ENCODE data around the gene JAKMIP1. TPM values are rescaled to one million over a fixed set of nuclear protein-coding genes. Genes with fewer than 3 reads are reported as not detected.
"Not testable (repeated sequence)": the region's sequence is repeated elsewhere in the genome, so short reads cannot be mapped to it uniquely, and the experiment has no call there.

The JAKMIP1 gene
- total RNA-seq, 1 experiment from 2014 or later = not detected

- no peak for DNase-seq (ENCODE audit: low read depth)
Measured at GRCh38 chr4:6148506-6149205, 51.7 kb downstream of the JAKMIP1 start.

GRCh38 chr4:6147441-6147840, 52.9 kb downstream of the JAKMIP1 start:
- DNase-seq (ENCODE audit: low read depth) = no peak

GRCh38 chr4:6143603-6144181, 56.7 kb downstream of the JAKMIP1 start:
- no peak for DNase-seq (ENCODE audit: low read depth)

DNA sequence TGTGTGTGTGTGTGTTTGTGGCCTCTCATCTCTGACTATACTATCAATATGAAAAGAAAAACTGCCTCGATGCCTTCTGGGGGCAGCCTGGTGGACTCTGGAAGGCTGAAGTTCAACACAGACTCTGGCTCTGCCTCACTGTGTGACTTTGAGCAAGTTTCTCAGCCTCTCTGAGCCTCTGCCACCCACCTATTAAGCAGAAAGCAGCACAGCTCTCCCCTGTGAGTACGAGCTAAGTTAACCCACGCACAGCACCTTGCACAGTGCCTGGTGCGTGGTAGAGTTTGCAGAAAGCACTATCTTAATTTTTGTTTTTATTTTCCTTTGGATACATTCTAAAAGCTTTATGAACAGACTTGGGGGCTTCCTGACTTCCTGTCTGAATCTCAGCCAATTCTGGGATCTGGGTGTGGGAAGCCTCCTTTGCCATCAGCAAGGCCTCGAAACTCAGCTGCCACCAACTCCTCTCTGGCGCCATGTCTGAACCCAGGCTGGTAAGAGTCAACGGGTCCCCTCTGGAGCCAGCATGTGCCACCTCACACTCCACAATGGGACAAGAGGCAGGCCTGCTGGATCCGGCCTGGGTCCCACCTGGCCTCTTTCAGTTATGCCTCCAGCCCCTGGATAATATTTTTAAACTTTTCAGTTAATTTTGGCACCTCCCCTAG, 57.3 kb downstream of the JAKMIP1 start:
- no peak for DNase-seq (ENCODE audit: low read depth)

- no peak for DNase-seq (ENCODE audit: low read depth)
Measured at GRCh38 chr4:6142511-6142910, 57.8 kb downstream of the JAKMIP1 start.

DNA sequence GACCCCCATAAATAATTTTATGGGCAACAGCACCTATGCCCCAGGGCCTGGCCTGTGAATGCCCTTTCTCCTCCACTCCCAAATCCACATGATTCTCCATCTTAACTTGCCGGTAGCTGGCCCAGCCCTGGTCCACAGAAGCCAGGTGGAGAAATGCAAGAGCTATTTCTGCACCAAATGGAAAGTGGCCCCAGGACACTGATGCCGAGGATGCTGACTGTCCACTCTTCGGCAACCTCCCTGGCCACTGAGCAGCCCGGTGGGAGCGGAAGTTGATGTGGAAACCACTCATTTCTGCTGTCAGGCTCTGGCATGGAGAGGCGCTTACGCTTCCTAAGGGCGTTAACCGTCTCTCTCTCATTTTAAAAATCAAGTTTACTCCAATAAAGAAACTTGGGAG, 58.8 kb downstream of the JAKMIP1 start:
- DNase-seq (ENCODE audit: low read depth) = no peak

GRCh38 chr4:6141021-6141420, 59.3 kb downstream of the JAKMIP1 start:
- DNase-seq (ENCODE audit: low read depth) = not testable (repeated sequence)

GRCh38 chr4:6137747-6138135, 62.6 kb downstream of the JAKMIP1 start:
- no peak for DNase-seq (ENCODE audit: low read depth)

GRCh38 chr4:6137027-6137746, 63.2 kb downstream of the JAKMIP1 start:
- no peak for DNase-seq (ENCODE audit: low read depth)

DNA sequence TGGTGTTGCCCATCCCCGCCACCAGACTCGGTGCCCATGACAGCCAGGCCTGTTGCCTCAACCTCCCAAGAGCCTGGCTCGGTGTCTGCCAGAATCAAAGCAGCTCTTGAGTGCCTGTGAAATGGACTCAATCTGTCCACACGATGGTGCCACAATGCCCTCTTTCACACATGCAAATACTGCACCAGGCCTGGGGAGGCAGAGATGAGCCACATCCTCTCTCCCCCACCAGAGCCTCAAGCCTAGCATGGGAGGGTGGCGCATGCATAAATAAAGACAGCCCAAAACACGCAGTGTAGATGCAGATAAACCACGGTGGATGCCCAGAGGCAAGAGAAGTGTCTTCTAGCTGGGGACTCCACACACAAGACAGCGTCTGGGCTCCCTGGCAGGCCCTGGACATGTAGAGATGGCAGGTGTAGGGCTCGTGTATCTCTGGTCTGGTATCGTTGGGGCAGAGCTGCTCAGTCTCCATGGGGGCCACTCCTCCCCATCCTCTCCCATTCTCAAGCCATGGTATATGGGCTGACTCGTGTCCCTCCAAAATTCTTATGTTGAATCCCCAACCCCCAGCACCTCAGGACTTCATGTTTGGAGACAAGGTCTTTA, 65.6 kb downstream of the JAKMIP1 start:
- DNase-seq (ENCODE audit: low read depth) = peak; percentile 2

GRCh38 chr4:6132716-6133115, 67.6 kb downstream of the JAKMIP1 start:
- DNase-seq (ENCODE audit: low read depth) = no peak

DNA sequence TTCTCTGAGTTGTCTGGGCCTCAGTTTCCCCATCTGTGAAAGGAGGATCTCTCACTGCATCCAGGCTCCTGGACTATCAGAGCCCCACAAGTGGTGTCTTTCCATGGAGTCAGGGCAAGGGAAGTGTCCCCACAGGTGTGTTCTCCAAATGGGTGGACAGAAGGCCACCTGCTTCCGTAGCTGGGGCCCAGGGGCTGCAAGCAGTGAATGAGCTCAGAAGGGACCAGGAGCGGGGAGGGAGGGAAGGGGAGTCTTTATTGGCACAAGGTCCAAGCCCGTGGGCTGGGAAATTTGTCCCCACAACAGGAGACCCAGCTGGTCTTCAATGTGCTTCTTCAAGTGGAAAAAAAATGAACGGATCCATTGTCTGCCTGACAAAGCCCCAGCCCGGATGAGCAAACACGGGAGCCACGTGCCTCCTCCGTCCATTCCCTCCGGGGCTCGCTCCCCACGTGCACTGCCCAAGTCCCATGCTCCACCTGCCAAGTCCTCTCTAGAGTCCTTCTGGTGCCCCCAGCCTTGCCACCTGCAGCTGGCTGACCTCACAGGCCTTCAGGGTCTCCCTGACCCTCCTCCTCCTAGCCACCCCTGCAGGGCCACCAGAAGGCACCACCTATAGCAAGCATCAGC, 72.0 kb downstream of the JAKMIP1 start:
- no peak for DNase-seq (ENCODE audit: low read depth)

GRCh38 chr4:6126971-6127745, 73.2 kb downstream of the JAKMIP1 start:
- DNase-seq (ENCODE audit: low read depth) = no peak

GRCh38 chr4:6125103-6125651, 75.2 kb downstream of the JAKMIP1 start:
- no peak for DNase-seq (ENCODE audit: low read depth)

GRCh38 chr4:6124386-6125102, 75.8 kb downstream of the JAKMIP1 start:
- no peak for DNase-seq (ENCODE audit: low read depth)

- DNase-seq (ENCODE audit: low read depth) = no peak
Measured at GRCh38 chr4:6123976-6124375, 76.4 kb downstream of the JAKMIP1 start.

DNA sequence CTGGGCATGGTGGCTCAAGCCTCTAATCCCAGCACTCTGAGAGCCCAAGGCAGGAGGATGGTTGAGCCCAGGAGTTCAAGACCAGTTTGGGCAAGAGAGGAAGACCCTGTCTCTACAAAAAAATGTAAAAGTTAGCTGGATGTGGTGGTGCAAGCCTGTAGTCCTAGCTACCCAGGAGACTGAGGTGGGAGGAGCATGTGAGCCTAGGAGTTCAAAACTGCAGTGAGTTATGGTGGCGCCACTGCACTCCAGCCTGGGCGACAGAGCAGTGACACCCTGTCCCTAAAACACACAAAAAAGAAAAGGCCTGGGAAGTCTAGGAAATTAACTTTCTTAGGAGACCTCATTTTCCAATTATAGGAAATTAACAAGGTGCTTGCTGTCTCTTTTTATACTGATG, 76.8 kb downstream of the JAKMIP1 start:
- no peak for DNase-seq (ENCODE audit: low read depth)

GRCh38 chr4:6123116-6123515, 77.2 kb downstream of the JAKMIP1 start:
- DNase-seq (ENCODE audit: low read depth) = no peak

GRCh38 chr4:6122496-6122895, 77.9 kb downstream of the JAKMIP1 start:
- no peak for DNase-seq (ENCODE audit: low read depth)

GRCh38 chr4:6121941-6122340, 78.4 kb downstream of the JAKMIP1 start:
- no peak for DNase-seq (ENCODE audit: low read depth)
